HG02588 (cell line): ENCODE results near the gene SMOC1.

Experiments
- ATAC-seq: cut with Tn5 transposase; IDR thresholded peaks from one replicate; pipeline ENCODE4 v1.9.1; 2021; ENCODE audit warnings: mild to moderate bottlenecking, moderate library complexity; ENCODE audit not compliant: unreplicated experiment

Gene SMOC1

DNA sequence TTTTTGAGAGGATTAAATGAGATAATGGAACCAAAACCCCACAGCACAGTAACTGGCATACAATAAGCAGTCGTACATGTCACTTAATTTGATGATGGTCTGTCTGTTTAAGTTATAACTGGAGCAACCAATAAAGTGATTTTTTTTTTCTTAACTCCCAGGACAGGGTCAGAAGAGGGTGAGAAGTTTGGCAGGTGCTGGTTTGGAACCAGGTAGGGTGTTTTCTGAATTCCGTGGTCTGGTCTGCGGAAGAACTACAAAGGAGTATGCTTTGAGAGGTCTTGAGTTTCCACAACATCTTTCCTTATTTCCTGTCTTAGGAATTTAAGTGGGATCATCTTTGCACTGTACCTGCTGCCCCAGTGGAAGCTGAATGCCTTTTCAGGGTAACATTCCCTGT lies 197.8 kb downstream of the SMOC1 start:
- ATAC-seq, result no peak

DNA sequence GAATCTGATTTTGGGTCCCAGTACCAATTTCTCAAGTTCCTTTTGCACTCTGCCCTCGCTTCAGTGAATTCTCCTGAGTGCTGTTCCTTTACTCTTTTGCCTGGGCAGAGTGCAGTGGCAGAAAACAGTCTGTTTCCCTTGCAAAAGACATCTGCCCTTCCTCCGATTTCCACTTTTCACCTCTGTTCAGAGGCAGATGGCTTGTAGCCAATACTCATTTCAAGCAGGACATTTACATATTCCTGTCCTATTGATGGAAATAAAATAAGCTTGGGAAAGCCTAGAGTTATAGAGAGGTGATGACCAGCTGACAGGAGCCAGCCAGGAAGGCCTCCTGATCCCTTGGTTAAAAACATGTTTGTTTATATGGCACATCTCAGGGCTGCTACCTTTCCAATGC lies 198.5 kb downstream of the SMOC1 start:
- no peak for ATAC-seq

DNA sequence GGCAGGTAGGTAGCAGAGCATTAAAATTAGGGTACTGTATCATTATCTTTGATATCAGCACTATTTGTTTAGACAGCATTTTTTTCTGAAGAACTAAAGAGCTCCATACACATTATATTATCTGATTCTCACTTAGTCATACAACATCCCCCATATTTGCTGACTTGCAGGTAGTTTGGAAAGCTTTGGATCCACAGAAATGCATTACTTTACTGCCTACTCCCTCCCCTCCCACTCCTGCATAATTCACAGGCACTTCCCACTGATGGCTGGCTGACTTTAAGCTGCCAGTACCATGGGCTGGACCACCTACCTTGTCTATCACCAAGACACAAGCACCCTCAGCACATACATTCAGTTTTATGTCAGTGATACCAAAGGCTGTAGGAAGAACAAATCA lies 199.1 kb downstream of the SMOC1 start:
- ATAC-seq, result no peak

DNA sequence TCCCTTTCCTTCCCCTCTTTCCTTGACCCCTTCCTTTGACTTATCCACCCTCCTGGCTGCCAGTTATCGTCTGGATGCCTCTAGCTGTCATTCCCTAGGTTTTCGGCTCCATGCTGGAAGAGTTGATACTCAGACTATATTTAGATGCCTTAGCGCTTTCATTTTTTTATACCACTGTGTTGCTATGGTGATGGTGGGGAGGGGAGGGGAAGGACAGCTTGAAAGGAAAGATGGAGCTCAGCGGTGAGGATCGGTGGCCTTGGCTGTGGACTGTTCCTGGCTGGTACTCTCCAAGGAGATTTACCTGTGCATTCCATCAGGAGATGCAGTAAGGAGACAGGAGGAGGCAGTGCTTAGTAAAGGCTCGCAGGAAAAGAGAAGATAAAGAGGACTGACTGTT lies 200.9 kb downstream of the SMOC1 start:
- ATAC-seq, result no peak
